Progenitor cell of endocrine pancreas (in vitro differentiated cells): ENCODE data around the gene HFE. TPM values are rescaled to one million over a fixed set of nuclear protein-coding genes. Genes with fewer than 3 reads are reported as not detected.

Source experiments
- DNase-seq: peaks from one replicate; pipeline ENCODE4 v3.0.0; 2021; ENCODE audit warnings: low spot score; ENCODE audit not compliant: unreplicated experiment
- H3K27ac Mint-ChIP-seq: 2 replicates; pipeline ENCODE4 v1.8.0; 2021; ENCODE audit warnings: mild to moderate bottlenecking, moderate library complexity, mixed read lengths
- H3K27me3 Mint-ChIP-seq: 2 replicates; pipeline ENCODE4 v1.8.0; 2021; ENCODE audit warnings: mixed read lengths
- H3K36me3 Mint-ChIP-seq: 2 replicates; pipeline ENCODE4 v1.8.0; 2022; ENCODE audit warnings: mixed read lengths; ENCODE audit not compliant: insufficient read depth
- H3K4me1 Mint-ChIP-seq: 2 replicates; pipeline ENCODE4 v1.8.0; 2021; ENCODE audit warnings: low read depth, mixed read lengths
- H3K4me3 Mint-ChIP-seq: 2 replicates; pipeline ENCODE4 v1.8.0; 2021; ENCODE audit warnings: low read depth, mild to moderate bottlenecking, moderate library complexity, mixed read lengths
- H3K9me3 Mint-ChIP-seq: 2 replicates; pipeline ENCODE4 v1.8.0; 2021; ENCODE audit warnings: low read depth, mixed read lengths
- CTCF ChIP-seq: fragments of 200-600 bp; sonication (generic); IDR thresholded peaks from one replicate; pipeline ENCODE4 v1.5.0; 2021; ENCODE audit warnings: antibody characterized with exemption, mild to moderate bottlenecking; ENCODE audit not compliant: unreplicated experiment
- total RNA-seq: library from RNA; stranded (reverse); gene quantifications from 2 replicates; pipeline ENCODE4 v1.2.1, GENCODE V29; 2021

Gene HFE
- total RNA-seq, 1 donor from 2014 or later, result 1.1 TPM

GRCh38 chr6:26122793-26123674 lies 35.8 kb downstream of the HFE start:
- peak overlapping the region; percentile 98 for H3K27ac Mint-ChIP-seq
- peaks cover 5% of the 10 kb centered on the region for H3K36me3 Mint-ChIP-seq
- peak; percentile 65 for DNase-seq
- TF ChIP-seq CTCF, result no peak
- H3K4me1 Mint-ChIP-seq, result peaks cover 35% of the 10 kb centered on the region
- peak overlapping the region; percentile 99 for H3K4me3 Mint-ChIP-seq
- H3K27me3 Mint-ChIP-seq, result no peaks in the 10 kb centered on the region
- no peaks in the 10 kb centered on the region for H3K9me3 Mint-ChIP-seq

- H3K4me1 Mint-ChIP-seq, result peaks cover 34% of the 10 kb centered on the region
- peaks cover 9% of the 10 kb centered on the region for H3K36me3 Mint-ChIP-seq
- TF ChIP-seq CTCF, result no peak
- peak; percentile 30 for DNase-seq
- no peaks in the 10 kb centered on the region for H3K9me3 Mint-ChIP-seq
- H3K27me3 Mint-ChIP-seq, result no peaks in the 10 kb centered on the region
- peak overlapping the region; percentile 98 for H3K27ac Mint-ChIP-seq
- H3K4me3 Mint-ChIP-seq, result peak overlapping the region; percentile 99
Measured at GRCh38 chr6:26123675-26123946, 36.4 kb downstream of the HFE start.

- H3K4me3 Mint-ChIP-seq, result peak overlapping the region; percentile 99
- no peaks in the 10 kb centered on the region for H3K27me3 Mint-ChIP-seq
- TF ChIP-seq CTCF, result no peak
- DNase-seq, result peak; percentile 51
- H3K27ac Mint-ChIP-seq, result peak overlapping the region; percentile 98
- H3K9me3 Mint-ChIP-seq, result no peaks in the 10 kb centered on the region
- H3K4me1 Mint-ChIP-seq, result peaks cover 30% of the 10 kb centered on the region
- H3K36me3 Mint-ChIP-seq, result peaks cover 9% of the 10 kb centered on the region
Measured at GRCh38 chr6:26123947-26124780, 36.9 kb downstream of the HFE start.

GRCh38 chr6:26124781-26125685 lies 37.8 kb downstream of the HFE start:
- H3K9me3 Mint-ChIP-seq, result no peaks in the 10 kb centered on the region
- peaks cover 11% of the 10 kb centered on the region for H3K36me3 Mint-ChIP-seq
- no peak for DNase-seq
- peak overlapping the region; percentile 99 for H3K27ac Mint-ChIP-seq
- peak overlapping the region; percentile 99 for H3K4me3 Mint-ChIP-seq
- TF ChIP-seq CTCF, result no peak
- peaks cover 30% of the 10 kb centered on the region for H3K4me1 Mint-ChIP-seq
- no peaks in the 10 kb centered on the region for H3K27me3 Mint-ChIP-seq
